Measurements from ENCODE around the gene OSBPL9. TPM values are rescaled to one million over a fixed set of nuclear protein-coding genes. Genes with fewer than 3 reads are reported as not detected.

OSBPL9 gene
- total RNA-seq, 1 experiment from 2014 or later: 61.9 TPM

DNA sequence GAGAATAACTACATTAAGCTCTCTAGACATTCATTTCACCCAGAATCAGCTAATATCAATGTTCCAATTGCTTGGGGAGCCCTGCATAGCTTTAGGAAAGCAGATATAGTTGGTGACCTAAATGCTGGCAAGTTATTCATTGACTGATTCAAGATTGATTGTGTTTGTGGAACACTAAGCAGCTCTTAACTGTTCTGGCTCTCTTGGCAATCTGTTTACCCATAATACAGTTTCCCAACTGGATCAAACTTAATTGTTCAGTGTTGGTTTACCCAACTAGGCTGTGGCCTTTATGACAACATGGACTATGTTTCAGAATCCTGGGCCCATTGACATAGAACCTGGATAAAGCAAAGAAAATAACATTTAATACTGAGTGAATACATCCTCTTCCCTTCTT lies 178.0 kb downstream of the OSBPL9 start:
- no peaks in the 10 kb centered on the region for H3K4me1 ChIP-seq
- H3K4me1 Mint-ChIP-seq (ENCODE audit: low read depth, unreplicated experiment): no peaks in the 10 kb centered on the region
- no peaks in the 10 kb centered on the region for H3K9me3 ChIP-seq
- H3K9me3 Mint-ChIP-seq (ENCODE audit: unreplicated experiment): no peaks in the 10 kb centered on the region
- TF ChIP-seq, protein P1, sequence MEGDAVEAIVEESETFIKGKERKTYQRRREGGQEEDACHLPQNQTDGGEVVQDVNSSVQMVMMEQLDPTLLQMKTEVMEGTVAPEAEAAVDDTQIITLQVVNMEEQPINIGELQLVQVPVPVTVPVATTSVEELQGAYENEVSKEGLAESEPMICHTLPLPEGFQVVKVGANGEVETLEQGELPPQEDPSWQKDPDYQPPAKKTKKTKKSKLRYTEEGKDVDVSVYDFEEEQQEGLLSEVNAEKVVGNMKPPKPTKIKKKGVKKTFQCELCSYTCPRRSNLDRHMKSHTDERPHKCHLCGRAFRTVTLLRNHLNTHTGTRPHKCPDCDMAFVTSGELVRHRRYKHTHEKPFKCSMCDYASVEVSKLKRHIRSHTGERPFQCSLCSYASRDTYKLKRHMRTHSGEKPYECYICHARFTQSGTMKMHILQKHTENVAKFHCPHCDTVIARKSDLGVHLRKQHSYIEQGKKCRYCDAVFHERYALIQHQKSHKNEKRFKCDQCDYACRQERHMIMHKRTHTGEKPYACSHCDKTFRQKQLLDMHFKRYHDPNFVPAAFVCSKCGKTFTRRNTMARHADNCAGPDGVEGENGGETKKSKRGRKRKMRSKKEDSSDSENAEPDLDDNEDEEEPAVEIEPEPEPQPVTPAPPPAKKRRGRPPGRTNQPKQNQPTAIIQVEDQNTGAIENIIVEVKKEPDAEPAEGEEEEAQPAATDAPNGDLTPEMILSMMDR (IDR thresholded peaks at IDR 0.05; ENCODE audit: insufficient read depth in 1 of 2, low read depth in 1 of 2, low read length in 1 of 2, severe bottlenecking in 1 of 2, unreplicated experiment in 1 of 2): no peak
- no TSS peak for BruUV-seq (replicated peaks)
- CTCF ChIA-PET: no interaction called here
- no peak overlapping the region for H3K4me3 ChIP-seq (ENCODE audit: low read depth, low read length)
- H3K27me3 ChIP-seq (replicated peaks; ENCODE audit: control insufficient read depth, insufficient read depth, low read length): no peaks in the 10 kb centered on the region
- H3K4me3 Mint-ChIP-seq (ENCODE audit: unreplicated experiment): no peak overlapping the region
- POLR2A ChIA-PET: no interaction called here
- peaks cover 64% of the 10 kb centered on the region for H3K36me3 Mint-ChIP-seq (ENCODE audit: insufficient read depth, unreplicated experiment)
- intact Hi-C loops (cut with micrococcal nuclease; ENCODE audit: unreplicated experiment): no loop called here
- no peaks in the 10 kb centered on the region for H3K36me3 ChIP-seq (ENCODE audit: control insufficient read depth, insufficient read depth, low read length)
- H3K27ac Mint-ChIP-seq (ENCODE audit: unreplicated experiment): no peak overlapping the region
- DNase-seq: no peak
- no peaks in the 10 kb centered on the region for H3K27me3 Mint-ChIP-seq (ENCODE audit: insufficient read depth, unreplicated experiment)

DNA sequence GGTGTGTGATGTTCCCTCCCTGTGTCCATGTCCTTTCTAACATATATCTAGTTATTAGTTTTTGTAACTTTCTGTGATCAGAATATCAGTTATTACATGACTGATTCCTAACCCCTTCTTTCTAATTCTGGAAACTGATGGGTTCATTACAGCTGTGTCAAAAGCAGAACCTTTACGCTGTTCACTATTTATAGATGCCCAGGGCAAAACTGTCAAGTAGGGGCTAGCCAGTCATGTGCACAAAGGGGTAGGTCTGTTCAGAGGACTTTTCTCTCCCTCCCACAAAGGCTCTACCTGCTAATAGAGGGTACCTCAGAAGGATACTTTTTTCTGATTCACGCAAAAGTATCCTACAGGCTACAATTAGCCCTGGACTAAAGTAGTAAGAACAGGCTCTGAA lies 182.5 kb downstream of the OSBPL9 start:
- Mint-ChIP-seq H3K36me3 (ENCODE audit: insufficient read depth, unreplicated experiment) (peaks cover 42% of the 10 kb centered on the region), H3K27ac (ENCODE audit: unreplicated experiment) (no peak overlapping the region), H3K27me3 (ENCODE audit: insufficient read depth, unreplicated experiment) (no peaks in the 10 kb centered on the region), H3K9me3 (ENCODE audit: unreplicated experiment) (no peaks in the 10 kb centered on the region), H3K4me1 (ENCODE audit: low read depth, unreplicated experiment) (no peaks in the 10 kb centered on the region), H3K4me3 (ENCODE audit: unreplicated experiment) (no peak overlapping the region)
- H3K9me3 ChIP-seq: no peaks in the 10 kb centered on the region
- BruUV-seq (replicated peaks): no TSS peak
- no peak for DNase-seq
- TF ChIP-seq, protein P1 (IDR thresholded peaks at IDR 0.05; ENCODE audit: insufficient read depth in 1 of 2, low read depth in 1 of 2, low read length in 1 of 2, severe bottlenecking in 1 of 2, unreplicated experiment in 1 of 2): no peak
- intact Hi-C loops (cut with micrococcal nuclease; ENCODE audit: unreplicated experiment): no loop called here
- no peaks in the 10 kb centered on the region for H3K36me3 ChIP-seq (ENCODE audit: control insufficient read depth, insufficient read depth, low read length)
- CTCF ChIA-PET: no interaction called here
- POLR2A ChIA-PET: no interaction called here
- no peak overlapping the region for H3K4me3 ChIP-seq (ENCODE audit: low read depth, low read length)
- H3K27me3 ChIP-seq (replicated peaks; ENCODE audit: control insufficient read depth, insufficient read depth, low read length): no peaks in the 10 kb centered on the region
- no peaks in the 10 kb centered on the region for H3K4me1 ChIP-seq

DNA sequence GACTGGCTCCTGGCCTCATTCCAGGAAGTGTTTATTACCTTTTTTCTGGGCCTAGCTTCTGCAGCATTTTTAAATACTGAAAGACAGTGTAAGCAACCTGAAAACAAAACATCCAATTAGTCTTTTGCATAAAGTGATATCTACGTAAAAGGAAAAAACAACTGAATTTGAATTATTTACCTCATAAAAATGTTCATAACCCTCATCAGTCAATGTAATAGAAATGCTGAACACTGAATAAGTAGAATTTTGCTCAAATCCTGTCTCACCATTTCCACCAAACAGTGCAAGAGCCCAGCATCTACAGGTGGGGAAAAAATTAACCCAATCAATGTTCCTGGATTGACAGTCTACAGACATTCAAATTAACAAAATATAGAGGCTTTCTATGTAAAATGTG lies 197.6 kb downstream of the OSBPL9 start:
- H3K27me3 ChIP-seq (replicated peaks; ENCODE audit: control insufficient read depth, insufficient read depth, low read length): no peaks in the 10 kb centered on the region
- H3K4me3 ChIP-seq (ENCODE audit: low read depth, low read length): no peak overlapping the region
- no peaks in the 10 kb centered on the region; the same call in 1 of the 2 replicates for H3K4me1 ChIP-seq
- no peak overlapping the region for H3K4me3 Mint-ChIP-seq (ENCODE audit: unreplicated experiment)
- H3K4me1 Mint-ChIP-seq (ENCODE audit: low read depth, unreplicated experiment): peaks cover 6% of the 10 kb centered on the region
- H3K36me3 ChIP-seq (ENCODE audit: control insufficient read depth, insufficient read depth, low read length): no peaks in the 10 kb centered on the region
- TF ChIP-seq, protein P1 (IDR thresholded peaks at IDR 0.05; ENCODE audit: insufficient read depth in 1 of 2, low read depth in 1 of 2, low read length in 1 of 2, severe bottlenecking in 1 of 2, unreplicated experiment in 1 of 2): no peak
- no peaks in the 10 kb centered on the region for H3K9me3 Mint-ChIP-seq (ENCODE audit: unreplicated experiment)
- BruUV-seq (replicated peaks): no TSS peak
- ChIA-PET CTCF (no interaction called here), POLR2A (no interaction called here)
- peaks cover 35% of the 10 kb centered on the region for H3K36me3 Mint-ChIP-seq (ENCODE audit: insufficient read depth, unreplicated experiment)
- intact Hi-C loops (cut with micrococcal nuclease; ENCODE audit: unreplicated experiment): no loop called here
- H3K9me3 ChIP-seq: no peaks in the 10 kb centered on the region
- DNase-seq: no peak
- no peaks in the 10 kb centered on the region for H3K27me3 Mint-ChIP-seq (ENCODE audit: insufficient read depth, unreplicated experiment)
- H3K27ac Mint-ChIP-seq (ENCODE audit: unreplicated experiment): no peak overlapping the region
